SK-N-SH (cell line): ENCODE measurements around the gene SPATA33.

Experiments used
- EP300 ChIP-seq, 2 experiments: IDR thresholded peaks; 2 replicates each; pipeline versions ENCODE4 v1.4.0 to v1.6.1; 2012; ENCODE audit warnings: borderline replicate concordance in 1 of 2, low read depth in 1 of 2, low read length in 1 of 2
- FOXM1 ChIP-seq: IDR thresholded peaks from 2 replicates; pipeline ENCODE4 v1.4.0; 2012; ENCODE audit warnings: low read depth, mild to moderate bottlenecking
- GABPA ChIP-seq: IDR thresholded peaks from 2 replicates; pipeline ENCODE4 v1.4.0; 2012; ENCODE audit warnings: low read depth, mild to moderate bottlenecking
- MXI1 ChIP-seq: IDR thresholded peaks from 2 replicates; pipeline ENCODE4 v1.6.1; 2012; ENCODE audit warnings: mild to moderate bottlenecking, low read depth, low read length, improper control_type of control experiment
- NRF1 ChIP-seq: IDR thresholded peaks from 2 replicates; pipeline ENCODE4 v1.6.1; 2012; ENCODE audit warnings: low read depth, mild to moderate bottlenecking, low read length
- POLR2AphosphoS5 ChIP-seq: IDR thresholded peaks from 2 replicates; pipeline ENCODE4 v1.6.1; 2012; ENCODE audit warnings: low read depth, low read length
- RAD21 ChIP-seq: IDR thresholded peaks from 2 replicates; pipeline ENCODE4 v1.6.1; 2012; ENCODE audit warnings: mild to moderate bottlenecking, low read length
- SIN3A ChIP-seq: IDR thresholded peaks from 2 replicates; pipeline ENCODE4 v1.6.1; 2012; ENCODE audit warnings: low read depth, mild to moderate bottlenecking, low read length, moderate library complexity, borderline replicate concordance
- YY1 ChIP-seq: IDR thresholded peaks from 2 replicates; pipeline ENCODE4 v1.4.0; 2012; ENCODE audit warnings: low read depth, mild to moderate bottlenecking
- TF ChIP-seq, protein P1 (sequence below): fragments of 200-600 bp; sonication (generic); IDR thresholded peaks from 2 replicates; pipeline ENCODE4 v1.6.1; 2017; ENCODE audit warnings: antibody characterized with exemption, mild to moderate bottlenecking, moderate library complexity
- TF ChIP-seq, protein P2 (sequence below): IDR thresholded peaks from 2 replicates; pipeline ENCODE4 v1.4.0; 2012; ENCODE audit warnings: low read depth, borderline replicate concordance
- TF ChIP-seq, protein P3 (sequence below): IDR thresholded peaks from 2 replicates; pipeline ENCODE4 v1.6.1; 2012; ENCODE audit warnings: mild to moderate bottlenecking, low read depth, low read length, moderate library complexity
- TF ChIP-seq, protein P4 (sequence below): IDR thresholded peaks from 2 replicates; pipeline ENCODE4 v1.4.0; 2012; ENCODE audit warnings: low read depth
- TF ChIP-seq, protein P5 (sequence below): fragments of 150-350 bp; IDR thresholded peaks from 2 replicates; pipeline ENCODE4 v1.6.1; 2017; ENCODE audit warnings: antibody characterized with exemption, low read length, low read depth, borderline replicate concordance

DNA sequence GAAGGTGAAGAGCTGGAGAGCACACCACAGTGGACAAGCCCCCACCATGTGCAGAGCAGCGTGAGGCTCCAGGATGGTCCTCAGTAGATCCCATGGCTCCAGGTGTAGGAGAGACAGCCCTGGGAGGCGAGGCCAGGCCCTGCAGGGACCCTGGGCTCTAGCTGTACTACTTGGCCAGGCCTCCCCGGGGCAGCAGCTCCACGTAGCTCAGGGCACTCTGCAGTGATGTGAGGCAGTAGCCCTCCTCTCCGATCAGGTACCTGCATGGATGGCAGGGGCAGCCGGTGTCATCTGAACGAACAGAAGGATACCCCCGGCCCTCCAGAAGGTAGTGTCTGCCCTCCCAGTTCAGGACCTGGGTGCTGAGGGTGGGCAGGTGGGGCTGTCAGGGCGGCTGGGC, 50.1 kb downstream of the SPATA33 start:
- no peak for TF ChIP-seq RAD21
- TF ChIP-seq, protein P1, sequence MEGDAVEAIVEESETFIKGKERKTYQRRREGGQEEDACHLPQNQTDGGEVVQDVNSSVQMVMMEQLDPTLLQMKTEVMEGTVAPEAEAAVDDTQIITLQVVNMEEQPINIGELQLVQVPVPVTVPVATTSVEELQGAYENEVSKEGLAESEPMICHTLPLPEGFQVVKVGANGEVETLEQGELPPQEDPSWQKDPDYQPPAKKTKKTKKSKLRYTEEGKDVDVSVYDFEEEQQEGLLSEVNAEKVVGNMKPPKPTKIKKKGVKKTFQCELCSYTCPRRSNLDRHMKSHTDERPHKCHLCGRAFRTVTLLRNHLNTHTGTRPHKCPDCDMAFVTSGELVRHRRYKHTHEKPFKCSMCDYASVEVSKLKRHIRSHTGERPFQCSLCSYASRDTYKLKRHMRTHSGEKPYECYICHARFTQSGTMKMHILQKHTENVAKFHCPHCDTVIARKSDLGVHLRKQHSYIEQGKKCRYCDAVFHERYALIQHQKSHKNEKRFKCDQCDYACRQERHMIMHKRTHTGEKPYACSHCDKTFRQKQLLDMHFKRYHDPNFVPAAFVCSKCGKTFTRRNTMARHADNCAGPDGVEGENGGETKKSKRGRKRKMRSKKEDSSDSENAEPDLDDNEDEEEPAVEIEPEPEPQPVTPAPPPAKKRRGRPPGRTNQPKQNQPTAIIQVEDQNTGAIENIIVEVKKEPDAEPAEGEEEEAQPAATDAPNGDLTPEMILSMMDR: no peak
- TF ChIP-seq, protein P2, sequence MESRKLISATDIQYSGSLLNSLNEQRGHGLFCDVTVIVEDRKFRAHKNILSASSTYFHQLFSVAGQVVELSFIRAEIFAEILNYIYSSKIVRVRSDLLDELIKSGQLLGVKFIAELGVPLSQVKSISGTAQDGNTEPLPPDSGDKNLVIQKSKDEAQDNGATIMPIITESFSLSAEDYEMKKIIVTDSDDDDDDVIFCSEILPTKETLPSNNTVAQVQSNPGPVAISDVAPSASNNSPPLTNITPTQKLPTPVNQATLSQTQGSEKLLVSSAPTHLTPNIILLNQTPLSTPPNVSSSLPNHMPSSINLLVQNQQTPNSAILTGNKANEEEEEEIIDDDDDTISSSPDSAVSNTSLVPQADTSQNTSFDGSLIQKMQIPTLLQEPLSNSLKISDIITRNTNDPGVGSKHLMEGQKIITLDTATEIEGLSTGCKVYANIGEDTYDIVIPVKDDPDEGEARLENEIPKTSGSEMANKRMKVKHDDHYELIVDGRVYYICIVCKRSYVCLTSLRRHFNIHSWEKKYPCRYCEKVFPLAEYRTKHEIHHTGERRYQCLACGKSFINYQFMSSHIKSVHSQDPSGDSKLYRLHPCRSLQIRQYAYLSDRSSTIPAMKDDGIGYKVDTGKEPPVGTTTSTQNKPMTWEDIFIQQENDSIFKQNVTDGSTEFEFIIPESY: no peak
- TF ChIP-seq, protein P3, sequence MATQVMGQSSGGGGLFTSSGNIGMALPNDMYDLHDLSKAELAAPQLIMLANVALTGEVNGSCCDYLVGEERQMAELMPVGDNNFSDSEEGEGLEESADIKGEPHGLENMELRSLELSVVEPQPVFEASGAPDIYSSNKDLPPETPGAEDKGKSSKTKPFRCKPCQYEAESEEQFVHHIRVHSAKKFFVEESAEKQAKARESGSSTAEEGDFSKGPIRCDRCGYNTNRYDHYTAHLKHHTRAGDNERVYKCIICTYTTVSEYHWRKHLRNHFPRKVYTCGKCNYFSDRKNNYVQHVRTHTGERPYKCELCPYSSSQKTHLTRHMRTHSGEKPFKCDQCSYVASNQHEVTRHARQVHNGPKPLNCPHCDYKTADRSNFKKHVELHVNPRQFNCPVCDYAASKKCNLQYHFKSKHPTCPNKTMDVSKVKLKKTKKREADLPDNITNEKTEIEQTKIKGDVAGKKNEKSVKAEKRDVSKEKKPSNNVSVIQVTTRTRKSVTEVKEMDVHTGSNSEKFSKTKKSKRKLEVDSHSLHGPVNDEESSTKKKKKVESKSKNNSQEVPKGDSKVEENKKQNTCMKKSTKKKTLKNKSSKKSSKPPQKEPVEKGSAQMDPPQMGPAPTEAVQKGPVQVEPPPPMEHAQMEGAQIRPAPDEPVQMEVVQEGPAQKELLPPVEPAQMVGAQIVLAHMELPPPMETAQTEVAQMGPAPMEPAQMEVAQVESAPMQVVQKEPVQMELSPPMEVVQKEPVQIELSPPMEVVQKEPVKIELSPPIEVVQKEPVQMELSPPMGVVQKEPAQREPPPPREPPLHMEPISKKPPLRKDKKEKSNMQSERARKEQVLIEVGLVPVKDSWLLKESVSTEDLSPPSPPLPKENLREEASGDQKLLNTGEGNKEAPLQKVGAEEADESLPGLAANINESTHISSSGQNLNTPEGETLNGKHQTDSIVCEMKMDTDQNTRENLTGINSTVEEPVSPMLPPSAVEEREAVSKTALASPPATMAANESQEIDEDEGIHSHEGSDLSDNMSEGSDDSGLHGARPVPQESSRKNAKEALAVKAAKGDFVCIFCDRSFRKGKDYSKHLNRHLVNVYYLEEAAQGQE: no peak
- TF ChIP-seq, protein P4, sequence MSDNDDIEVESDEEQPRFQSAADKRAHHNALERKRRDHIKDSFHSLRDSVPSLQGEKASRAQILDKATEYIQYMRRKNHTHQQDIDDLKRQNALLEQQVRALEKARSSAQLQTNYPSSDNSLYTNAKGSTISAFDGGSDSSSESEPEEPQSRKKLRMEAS: no peak
- TF ChIP-seq NRF1: no peak
- TF ChIP-seq POLR2AphosphoS5: no peak
- no peak for TF ChIP-seq MXI1
- TF ChIP-seq, protein P5, sequence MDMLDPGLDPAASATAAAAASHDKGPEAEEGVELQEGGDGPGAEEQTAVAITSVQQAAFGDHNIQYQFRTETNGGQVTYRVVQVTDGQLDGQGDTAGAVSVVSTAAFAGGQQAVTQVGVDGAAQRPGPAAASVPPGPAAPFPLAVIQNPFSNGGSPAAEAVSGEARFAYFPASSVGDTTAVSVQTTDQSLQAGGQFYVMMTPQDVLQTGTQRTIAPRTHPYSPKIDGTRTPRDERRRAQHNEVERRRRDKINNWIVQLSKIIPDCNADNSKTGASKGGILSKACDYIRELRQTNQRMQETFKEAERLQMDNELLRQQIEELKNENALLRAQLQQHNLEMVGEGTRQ: no peak
- TF ChIP-seq SIN3A: no peak
- no peak for TF ChIP-seq GABPA
- TF ChIP-seq EP300 (IDR thresholded peaks at IDR 0.05; ENCODE audit: borderline replicate concordance in 1 of 2, low read depth in 1 of 2, low read length in 1 of 2): no peak
- no peak for TF ChIP-seq YY1
- TF ChIP-seq FOXM1: no peak
